Fibroblast of skin of back (primary cell): ENCODE data around the gene RPS3.
A peak's percentile ranks its signal among the peaks of the same experiment; 100 is the strongest.

Source experiments
- DNase-seq: peaks from one replicate; pipeline ENCODE4 v3.0.0-alpha.2; 2013

The RPS3 gene

DNA sequence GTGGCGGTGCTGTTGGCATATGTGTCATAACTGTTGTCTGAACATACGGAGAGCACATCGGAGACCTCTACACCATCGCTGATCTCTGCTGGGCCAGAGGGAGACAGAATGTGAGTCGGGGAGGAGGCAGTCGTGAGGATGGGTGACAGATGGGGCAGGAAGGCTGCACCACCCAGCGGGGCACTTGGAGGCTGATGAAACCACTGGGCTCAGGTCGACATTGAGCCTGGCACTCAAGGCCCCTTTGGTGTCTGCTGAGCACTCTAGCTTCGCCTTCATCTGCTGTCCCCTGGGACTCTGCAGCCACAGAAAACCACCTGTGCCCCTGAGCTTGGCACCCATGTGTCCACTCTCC lies 36.2 kb downstream of the RPS3 start:
- DNase-seq, result no peak

DNA sequence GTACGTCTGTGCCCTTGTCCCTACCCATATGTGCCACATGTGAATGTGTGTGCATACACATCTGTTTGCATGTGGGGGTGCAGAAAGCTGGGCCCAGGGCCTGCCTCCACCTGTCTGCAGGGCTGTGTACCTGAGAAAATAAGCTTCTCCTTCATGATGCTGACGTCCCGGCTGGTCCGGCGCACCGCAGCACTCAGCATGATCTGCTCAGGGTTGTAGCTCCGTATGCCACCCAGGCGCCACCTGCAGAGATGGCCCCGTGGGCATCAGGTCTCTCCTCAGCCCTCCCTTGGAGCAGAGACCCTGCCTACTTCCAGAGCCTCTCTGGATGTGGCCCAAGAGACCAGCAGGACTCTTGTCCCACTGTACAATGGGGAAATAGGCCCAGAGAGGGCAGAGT lies 37.5 kb downstream of the RPS3 start:
- no peak for DNase-seq

- DNase-seq, result peak; percentile 47
Measured at GRCh38 chr11:75437966-75438659, 38.8 kb downstream of the RPS3 start.

GRCh38 chr11:75439026-75439425 lies 39.7 kb downstream of the RPS3 start:
- DNase-seq, result no peak

- DNase-seq, result no peak
Measured at GRCh38 chr11:75439495-75440120, 40.3 kb downstream of the RPS3 start.

GRCh38 chr11:75440960-75441803 lies 41.9 kb downstream of the RPS3 start:
- no peak for DNase-seq

GRCh38 chr11:75441804-75442132 lies 42.5 kb downstream of the RPS3 start:
- DNase-seq, result no peak

- no peak for DNase-seq
Measured at GRCh38 chr11:75442161-75442885, 43.0 kb downstream of the RPS3 start.

DNA sequence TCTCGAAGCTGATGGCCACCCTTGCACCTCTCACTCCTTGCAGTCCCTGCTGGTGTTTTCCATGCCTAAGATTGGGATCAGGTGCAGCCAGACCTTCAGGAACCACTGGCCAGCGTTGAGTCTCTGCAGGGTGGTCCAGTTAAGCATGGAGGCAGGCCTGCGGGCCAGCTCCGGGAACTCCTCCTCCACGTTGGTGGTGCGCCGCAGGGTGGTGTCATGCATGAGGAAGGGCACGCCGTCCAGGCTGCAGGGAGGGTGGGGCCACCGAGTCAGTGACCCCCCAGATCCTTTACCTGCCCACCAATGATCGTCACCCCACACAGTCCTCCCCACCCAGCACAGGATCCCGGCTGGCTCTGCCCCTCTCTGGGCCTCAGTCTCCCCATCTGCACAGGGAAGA lies 43.7 kb downstream of the RPS3 start:
- no peak for DNase-seq

GRCh38 chr11:75445315-75445953 lies 46.1 kb downstream of the RPS3 start:
- DNase-seq, result peak; percentile 54

DNA sequence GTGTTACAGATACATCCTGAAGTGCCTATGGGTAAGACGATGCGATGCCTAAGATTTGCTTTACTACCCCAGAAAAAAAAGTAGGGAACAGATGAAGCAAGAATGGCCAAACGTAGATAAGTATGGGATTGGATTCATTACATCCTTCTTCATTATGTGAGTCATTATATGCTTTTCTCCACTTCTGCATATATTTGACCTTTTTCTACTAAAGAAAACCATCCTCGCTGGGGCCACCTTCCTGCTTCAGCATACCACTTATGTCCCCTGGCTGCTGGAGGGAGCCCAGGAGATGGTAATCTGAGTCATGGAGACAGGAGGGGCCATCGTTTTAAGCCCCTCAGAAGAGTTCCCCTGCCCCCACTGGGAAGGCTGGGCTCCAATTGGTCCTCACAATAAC lies 48.1 kb downstream of the RPS3 start:
- no peak for DNase-seq

DNA sequence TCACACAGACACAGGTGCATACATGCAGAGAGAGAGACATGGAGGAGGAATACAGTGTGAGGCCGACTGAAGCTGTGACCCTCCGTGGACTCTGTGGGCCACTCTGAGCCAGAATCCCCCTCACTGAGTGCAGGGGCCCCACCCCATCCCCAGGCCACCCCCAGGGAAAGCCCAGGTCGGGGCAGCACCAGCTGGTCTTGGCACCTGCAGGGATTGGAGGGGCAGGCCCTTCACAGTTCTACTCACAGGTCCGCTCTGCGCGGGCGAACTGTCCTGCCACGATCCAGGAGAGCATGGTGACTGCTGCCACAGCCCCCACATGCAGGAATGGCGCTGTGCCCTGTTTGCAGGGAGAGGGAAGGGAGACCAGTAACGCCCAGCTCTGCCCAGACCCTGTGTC lies 50.0 kb downstream of the RPS3 start:
- DNase-seq, result no peak

DNA sequence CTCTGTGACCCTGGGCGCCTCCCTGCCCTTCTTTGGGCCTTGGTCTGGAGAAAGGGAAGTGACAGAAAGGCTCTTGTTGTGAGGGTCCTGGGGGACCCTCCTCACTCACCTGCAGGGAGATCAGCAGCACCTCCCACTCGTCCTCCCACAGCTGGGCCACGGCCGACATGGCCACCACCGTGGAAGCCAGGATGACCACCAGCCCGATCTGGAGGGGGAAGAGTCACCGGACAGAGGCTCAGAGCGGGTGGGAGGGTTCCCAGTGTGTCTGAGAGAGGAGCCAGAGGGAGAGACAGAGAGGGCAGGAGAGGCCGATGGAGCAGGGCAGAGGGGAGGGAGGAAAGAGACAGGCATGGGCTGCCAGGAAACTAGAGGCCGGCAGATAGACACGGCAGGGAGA lies 50.5 kb downstream of the RPS3 start:
- no peak for DNase-seq

DNA sequence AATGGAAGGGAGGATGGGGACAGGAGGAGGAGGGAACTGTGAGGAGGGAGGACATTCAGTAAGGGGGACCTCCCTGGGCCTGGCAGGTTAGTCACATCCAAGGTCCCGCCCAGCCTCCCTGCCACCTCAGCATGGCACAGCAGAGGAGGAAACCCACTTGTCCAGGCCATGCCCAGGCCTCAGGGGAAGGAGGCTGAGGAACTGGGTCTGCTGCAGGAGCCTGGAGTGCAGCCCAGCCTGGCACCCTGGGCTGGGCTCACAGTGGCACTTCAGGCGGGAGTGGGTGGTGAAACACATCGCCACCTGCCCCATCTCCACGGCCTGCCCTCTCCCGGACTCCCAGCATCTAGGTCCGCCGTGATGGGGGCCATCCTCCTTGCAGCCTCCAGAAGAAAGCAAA lies 50.9 kb downstream of the RPS3 start:
- DNase-seq, result no peak

- DNase-seq, result no peak
Measured at GRCh38 chr11:75450826-75451821, 51.8 kb downstream of the RPS3 start.

DNA sequence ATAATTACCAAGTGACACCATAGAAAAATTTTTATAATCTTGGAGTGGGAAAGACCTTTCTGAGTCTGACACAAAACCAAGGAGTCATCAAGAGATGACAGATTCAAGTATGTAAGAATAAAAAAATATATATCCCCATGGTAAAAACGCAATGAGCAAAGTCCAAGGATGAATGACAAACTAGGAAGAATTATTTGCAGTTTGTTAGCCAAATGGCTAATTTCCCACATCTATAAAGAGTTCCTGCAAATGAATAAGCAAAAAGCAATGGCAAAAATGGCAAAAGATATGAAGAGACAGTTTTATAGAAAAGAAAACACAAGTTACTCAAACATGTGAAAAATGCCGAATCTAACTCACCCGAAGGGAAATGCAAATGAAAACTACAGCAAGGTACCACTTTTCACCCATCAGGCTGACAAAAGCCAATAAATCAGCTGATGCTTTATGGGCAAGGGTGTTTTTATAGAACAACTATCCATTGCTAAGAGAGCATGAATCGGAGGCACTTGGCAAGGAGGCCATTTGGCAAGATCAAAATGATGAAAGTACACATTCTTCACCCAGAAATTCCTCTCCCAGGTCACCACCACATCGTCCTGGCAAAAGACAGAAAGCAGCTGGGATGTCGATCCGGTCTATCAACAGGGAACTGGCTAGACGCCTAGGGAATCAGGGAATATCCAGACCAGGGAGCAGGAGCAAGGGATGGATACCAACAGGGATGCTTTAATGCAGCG lies 54.8 kb downstream of the RPS3 start:
- peak; percentile 44 for DNase-seq

GRCh38 chr11:75454987-75455386 lies 55.7 kb downstream of the RPS3 start:
- no peak for DNase-seq
